Measurements from ENCODE around the gene SELENOI. TPM values are rescaled to one million over a fixed set of nuclear protein-coding genes. Genes with fewer than 3 reads are reported as not detected.

Gene SELENOI
- total RNA-seq, 1 donor from 2014 or later = 10.8 TPM

- H3K36me3 ChIP-seq = no peaks in the 10 kb centered on the region
- no peak overlapping the region for H3K4me3 ChIP-seq
- no peak overlapping the region for H3K27ac ChIP-seq (replicated peaks)
- intact Hi-C loops (cut with micrococcal nuclease) = no loop called here
- no peaks in the 10 kb centered on the region for H3K4me1 ChIP-seq
- no peak for DNase-seq
- no peak for TF ChIP-seq CTCF (IDR thresholded peaks at IDR 0.05; ENCODE audit: borderline replicate concordance)
- peaks cover 16% of the 10 kb centered on the region for H3K27me3 ChIP-seq (ENCODE audit: low read depth)
- H3K9me3 ChIP-seq (replicated peaks) = no peaks in the 10 kb centered on the region
Measured at GRCh38 chr2:26407526-26407925, 61.6 kb downstream of the SELENOI start.

- no peak for DNase-seq
- H3K9me3 ChIP-seq (replicated peaks) = no peaks in the 10 kb centered on the region
- peaks cover 10% of the 10 kb centered on the region for H3K27me3 ChIP-seq (ENCODE audit: low read depth)
- intact Hi-C loops (cut with micrococcal nuclease) = no loop called here
- H3K27ac ChIP-seq (replicated peaks) = no peak overlapping the region
- no peaks in the 10 kb centered on the region for H3K36me3 ChIP-seq
- H3K4me1 ChIP-seq = no peaks in the 10 kb centered on the region
- H3K4me3 ChIP-seq = no peak overlapping the region
- TF ChIP-seq CTCF (IDR thresholded peaks at IDR 0.05; ENCODE audit: borderline replicate concordance) = no peak
Measured at GRCh38 chr2:26409785-26410184, 63.8 kb downstream of the SELENOI start.

GRCh38 chr2:26410764-26411243 is 64.9 kb downstream of the SELENOI start:
- no peak for DNase-seq
- no peaks in the 10 kb centered on the region for H3K9me3 ChIP-seq (replicated peaks)
- no peak overlapping the region for H3K27ac ChIP-seq (replicated peaks)
- H3K36me3 ChIP-seq = no peaks in the 10 kb centered on the region
- H3K4me3 ChIP-seq = no peak overlapping the region
- intact Hi-C loops (cut with micrococcal nuclease) = no loop called here
- H3K4me1 ChIP-seq = no peaks in the 10 kb centered on the region
- H3K27me3 ChIP-seq (ENCODE audit: low read depth) = peaks cover 10% of the 10 kb centered on the region
- no peak for TF ChIP-seq CTCF (IDR thresholded peaks at IDR 0.05; ENCODE audit: borderline replicate concordance)

GRCh38 chr2:26411419-26411818 is 65.5 kb downstream of the SELENOI start:
- intact Hi-C loops (cut with micrococcal nuclease) = no loop called here

GRCh38 chr2:26412091-26412673 is 66.2 kb downstream of the SELENOI start:
- DNase-seq = no peak
- Histone ChIP-seq H3K4me3 (no peak overlapping the region), H3K9me3 (replicated peaks) (no peaks in the 10 kb centered on the region), H3K27ac (replicated peaks) (no peak overlapping the region), H3K27me3 (ENCODE audit: low read depth) (peaks cover 7% of the 10 kb centered on the region), H3K4me1 (no peaks in the 10 kb centered on the region), H3K36me3 (no peaks in the 10 kb centered on the region)
- TF ChIP-seq CTCF (IDR thresholded peaks at IDR 0.05; ENCODE audit: borderline replicate concordance) = no peak
- intact Hi-C loops (cut with micrococcal nuclease) = no loop called here

More at GRCh38 chr2:26411419-26411818, 65.5 kb downstream of the SELENOI start:
- no peak overlapping the region for H3K4me3 ChIP-seq
- no peak for DNase-seq
- TF ChIP-seq CTCF (IDR thresholded peaks at IDR 0.05; ENCODE audit: borderline replicate concordance) = no peak
- no peaks in the 10 kb centered on the region for H3K9me3 ChIP-seq (replicated peaks)
- no peaks in the 10 kb centered on the region for H3K4me1 ChIP-seq
- H3K27ac ChIP-seq (replicated peaks) = no peak overlapping the region
- H3K36me3 ChIP-seq = no peaks in the 10 kb centered on the region
- H3K27me3 ChIP-seq (ENCODE audit: low read depth) = peaks cover 10% of the 10 kb centered on the region
